SK-N-SH (cell line): ENCODE measurements around the gene GTF3A. TPM values are rescaled to one million over a fixed set of nuclear protein-coding genes. Genes with fewer than 3 reads are reported as not detected.

Source experiments
- CTCF ChIA-PET: fragments of 300-600, 350-600 bp; formaldehyde crosslinking; extraction: SDS; loops from one replicate; lab custom pipeline; 2021; lab: Yijun Ruan, JAX
- POLR2A ChIA-PET: fragments of 350-600 bp; sonication (Branson Sonifier 250); formaldehyde crosslinking; extraction: SDS; loops from one replicate; lab custom pipeline; 2020; ENCODE audit warnings: antibody characterized with exemption, inconsistent platforms; lab: Yijun Ruan, JAX
- DNase-seq: peaks from one replicate; pipeline ENCODE4 v3.0.0; 2012
- H2AFZ ChIP-seq: fragments of 200-600 bp; sonication (generic); 2 replicates; pipeline ENCODE4 v1.8.1; 2016; ENCODE audit warnings: antibody characterized with exemption, mild to moderate bottlenecking, low read depth
- H3F3A ChIP-seq: fragments of 200-600 bp; sonication (generic); replicated peaks from 2 replicates; pipeline ENCODE3; 2016; ENCODE audit warnings: antibody characterized with exemption, mild to moderate bottlenecking; ENCODE audit not compliant: insufficient read depth
- H3K27ac ChIP-seq, 2 experiments: fragments of 200-500 bp in 1 of 2; fragments of 200-600 bp in 1 of 2; sonication (Bioruptor generic) in 1 of 2; sonication (generic), shearing (Covaris generic) in 1 of 2; 2 replicates each; pipeline versions ENCODE4 v1.5.1 to v1.6.1; 2014 to 2016; ENCODE audit warnings: low read depth in 2 of 2, inconsistent platforms in 1 of 2, low read length in 1 of 2, mild to moderate bottlenecking in 1 of 2, mixed read lengths in 1 of 2
- H3K27me3 ChIP-seq: fragments of 200-600 bp; sonication (generic), shearing (Covaris generic); 2 replicates; pipeline ENCODE4 v1.6.1; 2016; ENCODE audit warnings: mixed run types; ENCODE audit not compliant: insufficient read depth
- H3K36me3 ChIP-seq, 2 experiments: fragments of 200-500 bp in 1 of 2; fragments of 200-600 bp in 1 of 2; sonication (Bioruptor generic) in 1 of 2; sonication (generic) in 1 of 2; replicated peaks in 1 of 2; 2 replicates each; pipeline versions ENCODE3 to v1.5.1; 2014 to 2016; ENCODE audit warnings: low read length in 1 of 2, mild to moderate bottlenecking in 1 of 2; ENCODE audit not compliant: insufficient read depth in 2 of 2, control insufficient read depth in 1 of 2
- H3K4me1 ChIP-seq, 2 experiments: fragments of 200-500 bp in 1 of 2; fragments of 200-600 bp in 1 of 2; sonication (Bioruptor generic) in 1 of 2; sonication (generic), shearing (Covaris generic) in 1 of 2; 2 replicates each; pipeline versions ENCODE4 v1.5.1 to v1.6.1; 2014 to 2016; ENCODE audit warnings: low read depth in 1 of 2, low read length in 1 of 2, mixed run types in 1 of 2; ENCODE audit not compliant: insufficient read depth in 2 of 2, control insufficient read depth in 1 of 2
- H3K4me2 ChIP-seq: fragments of 200-600 bp; sonication (generic), shearing (Covaris generic); 2 replicates; pipeline ENCODE4 v1.6.1; 2017; ENCODE audit warnings: mixed run types
- H3K4me3 ChIP-seq, 2 experiments: fragments of 200-500 bp in 1 of 2; fragments of 200-600 bp in 1 of 2; sonication (Bioruptor generic) in 1 of 2; sonication (generic), shearing (Covaris generic) in 1 of 2; 2 replicates each; pipeline versions ENCODE4 v1.5.1 to v1.8.1; 2014 to 2016; ENCODE audit warnings: low read depth in 2 of 2, inconsistent platforms in 1 of 2, low read length in 1 of 2, mild to moderate bottlenecking in 1 of 2, mixed read lengths in 1 of 2, moderate library complexity in 1 of 2
- H3K79me2 ChIP-seq: fragments of 200-600 bp; sonication (generic); 2 replicates; pipeline ENCODE4 v1.8.1; 2017; ENCODE audit warnings: mild to moderate bottlenecking; ENCODE audit not compliant: insufficient read depth
- H3K9ac ChIP-seq: fragments of 200-600 bp; sonication (generic); 2 replicates; pipeline ENCODE4 v1.6.1; 2017; ENCODE audit warnings: mixed run types
- H3K9me2 ChIP-seq: fragments of 200-600 bp; sonication (generic); 2 replicates; pipeline ENCODE4 v1.6.1; 2017; ENCODE audit warnings: mixed run types
- H3K9me3 ChIP-seq: fragments of 200-600 bp; sonication (generic); 2 replicates; pipeline ENCODE4 v1.6.1; 2017; ENCODE audit warnings: mixed run types, mild to moderate bottlenecking, moderate library complexity
- H4K20me1 ChIP-seq: fragments of 200-600 bp; sonication (generic); 2 replicates; pipeline ENCODE4 v1.6.1; 2017; ENCODE audit warnings: mild to moderate bottlenecking, mixed run types; ENCODE audit not compliant: insufficient read depth
- CHD2 ChIP-seq: fragments of 150-350 bp; IDR thresholded peaks from 2 replicates; pipeline ENCODE4 v1.6.1; 2018; ENCODE audit warnings: low read length; ENCODE audit not compliant: partially characterized antibody
- EP300 ChIP-seq, 2 experiments: IDR thresholded peaks; 2 replicates each; pipeline versions ENCODE4 v1.4.0 to v1.6.1; 2012; ENCODE audit warnings: borderline replicate concordance in 1 of 2, low read depth in 1 of 2, low read length in 1 of 2
- FOSL2 ChIP-seq: IDR thresholded peaks from 2 replicates; pipeline ENCODE4 v1.4.0; 2012; ENCODE audit warnings: low read depth, mild to moderate bottlenecking, moderate library complexity, borderline replicate concordance
- NFIC ChIP-seq: IDR thresholded peaks from 2 replicates; pipeline ENCODE4 v1.4.0; 2012; ENCODE audit warnings: borderline replicate concordance
- REST ChIP-seq: IDR thresholded peaks from 2 replicates; pipeline ENCODE4 v1.6.1; 2012; ENCODE audit warnings: mild to moderate bottlenecking, low read depth, low read length, moderate library complexity
- RXRA ChIP-seq: IDR thresholded peaks from 2 replicates; pipeline ENCODE4 v1.4.0; 2012; ENCODE audit warnings: low read depth, mild to moderate bottlenecking, borderline replicate concordance
- TEAD4 ChIP-seq: IDR thresholded peaks from 2 replicates; pipeline ENCODE4 v1.4.0; 2012; ENCODE audit warnings: mild to moderate bottlenecking, borderline replicate concordance; ENCODE audit not compliant: insufficient read depth
- ZBTB33 ChIP-seq: IDR thresholded peaks from 2 replicates; pipeline ENCODE4 v1.4.0; 2012; ENCODE audit warnings: low read depth, borderline replicate concordance
- WGBS: methylation state at CpG from one replicate; pipeline ENCODE4 v1.1.6; 2017; ENCODE audit warnings: low lambda C conversion rate; 5-methylcytosine and 5-hydroxymethylcytosine counted together
- polyA plus RNA-seq, 3 experiments: library from polyadenylated mRNA; depleted of rRNA; stranded (reverse); fragments of >200 nt; gene quantifications; 2 replicates each; pipeline ENCODE4 v1.2.3, GENCODE V29; 2012
- TF ChIP-seq, protein P1 (sequence below): IDR thresholded peaks from 2 replicates; pipeline ENCODE4 v1.4.0; 2012; ENCODE audit warnings: low read depth, borderline replicate concordance
- TF ChIP-seq, protein P2 (sequence below): fragments of 150-350 bp; IDR thresholded peaks from 2 replicates; pipeline ENCODE4 v1.6.1; 2017; ENCODE audit warnings: antibody characterized with exemption, low read length, low read depth, borderline replicate concordance

Gene GTF3A
- polyA plus RNA-seq, 1 of the 3 experiments (the other 2 are of a cell fraction) = 75.4 TPM

- Histone ChIP-seq H3K4me2 (peak overlapping the region; percentile 24; the same call in 1 of the 2 replicates), H3K9me2 (no peaks in the 10 kb centered on the region), H2AFZ (0 out of 2 replicates have a peak overlapping the region, but pooled peaks have one; percentile 23), H3K27ac (no peak overlapping the region), H3K79me2 (no peaks in the 10 kb centered on the region), H3K36me3 (no peaks in the 10 kb centered on the region), H3K4me3 (no peak overlapping the region)
- POLR2A ChIA-PET = no interaction called here
- no peak for DNase-seq
- TF ChIP-seq, protein P1, sequence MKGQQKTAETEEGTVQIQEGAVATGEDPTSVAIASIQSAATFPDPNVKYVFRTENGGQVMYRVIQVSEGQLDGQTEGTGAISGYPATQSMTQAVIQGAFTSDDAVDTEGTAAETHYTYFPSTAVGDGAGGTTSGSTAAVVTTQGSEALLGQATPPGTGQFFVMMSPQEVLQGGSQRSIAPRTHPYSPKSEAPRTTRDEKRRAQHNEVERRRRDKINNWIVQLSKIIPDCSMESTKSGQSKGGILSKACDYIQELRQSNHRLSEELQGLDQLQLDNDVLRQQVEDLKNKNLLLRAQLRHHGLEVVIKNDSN = no peak
- no peak for TF ChIP-seq REST
- TF ChIP-seq CHD2 = no peak
- TF ChIP-seq, protein P2, sequence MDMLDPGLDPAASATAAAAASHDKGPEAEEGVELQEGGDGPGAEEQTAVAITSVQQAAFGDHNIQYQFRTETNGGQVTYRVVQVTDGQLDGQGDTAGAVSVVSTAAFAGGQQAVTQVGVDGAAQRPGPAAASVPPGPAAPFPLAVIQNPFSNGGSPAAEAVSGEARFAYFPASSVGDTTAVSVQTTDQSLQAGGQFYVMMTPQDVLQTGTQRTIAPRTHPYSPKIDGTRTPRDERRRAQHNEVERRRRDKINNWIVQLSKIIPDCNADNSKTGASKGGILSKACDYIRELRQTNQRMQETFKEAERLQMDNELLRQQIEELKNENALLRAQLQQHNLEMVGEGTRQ = no peak
- no peak for TF ChIP-seq FOSL2
- TF ChIP-seq ZBTB33 = no peak
- no peak for TF ChIP-seq TEAD4
- TF ChIP-seq RXRA = no peak
- TF ChIP-seq NFIC = no peak
- TF ChIP-seq EP300 (IDR thresholded peaks at IDR 0.05; ENCODE audit: borderline replicate concordance in 1 of 2, low read depth in 1 of 2, low read length in 1 of 2) = no peak
- TF ChIP-seq, all 33 proteins: peak for 0
- Histone ChIP-seq H4K20me1 (no peaks in the 10 kb centered on the region), H3K9me3 (no peaks in the 10 kb centered on the region), H3K9ac (no peak overlapping the region), H3F3A (no peaks in the 10 kb centered on the region), H3K27me3 (no peaks in the 10 kb centered on the region; the same call in 1 of the 2 replicates), H3K4me1 (peaks cover 0 to 3% of the 10 kb centered on the region in 2 experiments; a peak in 1 of 4 replicates)
- CTCF ChIA-PET = interaction anchor here (1.3 to 1.6 kb wide), 2 partner anchors 100 to 365 kb away, joined by 4 to 6 read pairs; no protein-coding TSS in a partner anchor
- WGBS = 31% methylated on average over 11 of the region's 12 CpGs
Measured at GRCh38 chr13:27461940-27462584, 37.6 kb downstream of the GTF3A start.
